Urinary bladder (tissue), 4 donors: ENCODE results near the gene DPP4. TPM values are rescaled to one million over a fixed set of nuclear protein-coding genes. Genes with fewer than 3 reads are reported as not detected.

Experiments used
- DNase-seq: peaks from one replicate; pipeline ENCODE4 v3.0.0-alpha.2; 2015; ENCODE audit errors: extremely low spot score
- H3K27ac ChIP-seq: one replicate; pipeline ENCODE4 v1.5.1; 2013; ENCODE audit warnings: low read depth, mild to moderate bottlenecking, moderate library complexity
- H3K36me3 ChIP-seq: one replicate; pipeline ENCODE4 v1.6.1; 2013; ENCODE audit warnings: mild to moderate bottlenecking, moderate library complexity; ENCODE audit not compliant: insufficient read depth
- H3K4me1 ChIP-seq: one replicate; pipeline ENCODE4 v1.6.1; 2013; ENCODE audit warnings: mild to moderate bottlenecking, moderate library complexity; ENCODE audit not compliant: insufficient read depth
- H3K4me3 ChIP-seq: one replicate; pipeline ENCODE4 v1.5.1; 2013; ENCODE audit warnings: low read depth, low read length
- WGBS: extraction: QIAGEN DNeasy Blood & Tissue Kit; methylation state at CpG from one replicate; pipeline ENCODE4 v1.1.7; 2013; 5-methylcytosine and 5-hydroxymethylcytosine counted together
- polyA plus RNA-seq: library from polyadenylated mRNA; stranded (reverse); fragments of 200-250 nt; gene quantifications from one replicate; pipeline ENCODE4 v1.2.3, GENCODE V29; 2013
- total RNA-seq: library from RNA; depleted of rRNA; stranded (reverse); fragments of >200 nt; gene quantifications from one replicate; pipeline ENCODE4 v1.2.3, GENCODE V29; 2014
- donor health status: healthy with polysubstance abuse.
- donor health status: healthy.

The DPP4 gene
- total and polyA plus RNA-seq, 2 donors, result 0.80 to 44.1 TPM

DNA sequence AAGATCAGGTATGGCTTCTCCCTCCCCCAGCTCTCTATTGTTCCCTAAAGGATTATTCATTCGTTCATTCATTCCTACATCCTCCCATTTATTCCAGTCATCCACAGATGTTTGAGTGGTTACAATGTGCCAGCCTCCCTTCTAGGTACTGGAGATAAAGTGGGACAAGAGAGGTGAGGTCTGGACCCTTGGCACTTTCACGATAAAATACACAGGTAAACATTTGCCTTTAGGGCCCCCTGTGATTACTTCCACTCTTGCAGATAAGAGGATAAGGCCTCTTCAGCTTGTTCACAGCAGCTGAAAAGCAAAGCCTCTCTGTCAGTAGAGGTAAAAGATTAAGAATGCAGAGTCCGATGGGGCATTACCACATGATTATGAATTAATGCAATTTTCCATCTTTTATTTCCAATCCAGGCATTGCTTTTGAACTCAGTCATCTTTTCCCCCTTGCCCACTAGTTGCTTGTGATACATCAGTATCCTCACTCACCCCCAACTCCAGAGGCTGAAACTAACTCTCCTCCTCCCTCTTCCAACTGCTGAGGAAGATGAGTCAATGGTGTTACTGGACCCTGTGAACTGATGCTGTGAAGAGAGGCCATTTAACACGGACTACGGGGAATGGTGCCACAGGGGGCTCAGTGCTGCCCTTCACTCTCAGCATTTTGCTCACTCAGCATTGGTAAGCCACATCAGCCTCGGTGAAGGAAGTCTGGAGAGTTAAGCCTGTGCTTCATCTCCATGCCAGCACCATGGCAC, 1.1 kb upstream of the DPP4 start:
- Histone ChIP-seq H3K4me3 (no peak overlapping the region), H3K27ac (no peak overlapping the region), H3K36me3 (no peaks in the 10 kb centered on the region), H3K4me1 (no peaks in the 10 kb centered on the region)
- no peak for DNase-seq
- 90% methylated on average over 6 of the region's 6 CpGs for WGBS

DNA sequence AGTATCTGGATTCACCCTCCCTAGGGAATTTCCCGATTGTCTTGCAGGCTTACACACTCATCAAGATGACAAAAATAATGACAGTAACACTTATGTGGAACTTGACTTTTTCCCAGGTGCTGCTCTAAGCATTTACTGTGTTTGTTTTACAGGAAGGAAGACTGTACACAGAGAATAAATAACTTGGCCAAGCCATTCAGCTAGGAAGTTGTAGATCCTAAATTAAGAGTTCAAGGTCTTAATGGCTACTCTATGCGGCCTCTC, 549 bp upstream of the DPP4 start:
- Histone ChIP-seq H3K27ac (no peak overlapping the region), H3K4me1 (no peaks in the 10 kb centered on the region), H3K4me3 (no peak overlapping the region), H3K36me3 (no peaks in the 10 kb centered on the region)
- WGBS, result 63% methylated on average over 2 of the region's 2 CpGs
- DNase-seq, result no peak

GRCh38 chr2:162072976-162073887, 783 bp downstream of the DPP4 start:
- Histone ChIP-seq H3K4me1 (no peaks in the 10 kb centered on the region), H3K4me3 (peak overlapping the region; percentile 31), H3K36me3 (no peaks in the 10 kb centered on the region), H3K27ac (no peak overlapping the region)
- 11% methylated on average over 37 of the region's 37 CpGs for WGBS
- DNase-seq, result peak; percentile 28

DNA sequence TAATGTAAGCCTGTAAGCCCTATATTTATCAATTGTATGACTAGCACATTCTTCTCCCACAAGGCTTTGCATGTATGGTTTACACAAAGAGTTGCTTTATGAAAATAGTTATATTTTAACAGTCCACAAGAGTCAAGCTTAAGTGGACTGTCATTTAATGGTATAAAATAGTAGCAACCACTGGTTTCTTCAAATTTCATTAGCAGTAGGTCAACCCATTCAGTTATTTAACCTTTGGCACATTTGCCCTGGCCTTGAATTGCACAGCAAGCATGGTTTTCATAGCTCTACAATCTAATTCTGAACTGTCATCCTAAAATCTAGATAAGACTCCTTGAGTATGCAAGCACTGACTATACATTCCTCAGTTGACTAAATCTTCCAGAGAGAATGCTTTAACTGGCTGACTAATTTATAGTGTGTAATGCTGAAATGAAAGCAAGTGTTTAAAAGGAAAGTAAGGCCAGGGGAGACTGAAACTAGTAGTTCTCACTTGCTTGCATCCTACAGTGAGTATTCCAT, 1.8 kb downstream of the DPP4 start:
- Histone ChIP-seq H3K27ac (no peak overlapping the region), H3K4me3 (no peak overlapping the region), H3K36me3 (no peaks in the 10 kb centered on the region), H3K4me1 (no peaks in the 10 kb centered on the region)
- no peak for DNase-seq

- no peaks in the 10 kb centered on the region for H3K36me3 ChIP-seq
- no peak for DNase-seq
- H3K4me1 ChIP-seq, result no peaks in the 10 kb centered on the region
- WGBS, result 81% methylated on average over 2 of the region's 2 CpGs
- no peak overlapping the region for H3K27ac ChIP-seq
- no peak overlapping the region for H3K4me3 ChIP-seq
These were observed 3.0 kb downstream of the DPP4 start for GRCh38 chr2:162071001-162071400.

GRCh38 chr2:162070228-162070936, 3.6 kb downstream of the DPP4 start:
- WGBS, result 46% methylated on average over 2 of the region's 2 CpGs
- DNase-seq, result no peak

GRCh38 chr2:162069267-162069903, 4.6 kb downstream of the DPP4 start:
- 73% methylated on average over 4 of the region's 4 CpGs for WGBS
- no peak overlapping the region for H3K27ac ChIP-seq
- no peak overlapping the region for H3K4me3 ChIP-seq
- no peaks in the 10 kb centered on the region for H3K36me3 ChIP-seq
- no peak for DNase-seq
- H3K4me1 ChIP-seq, result no peaks in the 10 kb centered on the region

More at GRCh38 chr2:162070228-162070936, 3.6 kb downstream of the DPP4 start:
- Histone ChIP-seq H3K27ac (no peak overlapping the region), H3K36me3 (no peaks in the 10 kb centered on the region), H3K4me3 (no peak overlapping the region), H3K4me1 (no peaks in the 10 kb centered on the region)

DNA sequence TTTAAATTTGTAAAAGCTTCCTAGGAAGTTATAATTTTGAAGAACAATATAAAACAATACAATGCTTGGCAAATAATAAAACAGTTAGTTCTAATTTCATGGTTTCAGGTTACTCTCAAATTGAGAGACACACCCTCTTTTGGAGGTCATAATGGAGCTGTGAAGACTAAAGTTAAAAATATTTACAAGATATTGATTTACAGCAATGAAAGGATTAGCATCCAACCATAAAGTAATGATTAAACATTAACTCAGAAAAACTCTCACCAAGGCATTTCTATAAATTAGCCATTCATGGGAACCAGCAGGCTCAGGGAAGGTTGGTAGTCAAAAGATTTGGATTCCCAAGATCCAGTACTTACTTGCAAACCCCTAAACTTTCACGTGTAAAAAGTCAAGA, 6.4 kb downstream of the DPP4 start:
- Histone ChIP-seq H3K36me3 (no peaks in the 10 kb centered on the region), H3K27ac (no peak overlapping the region), H3K4me1 (no peaks in the 10 kb centered on the region), H3K4me3 (no peak overlapping the region)
- WGBS, result 87% methylated on average over 1 of the region's 1 CpG
- no peak for DNase-seq

- Histone ChIP-seq H3K36me3 (no peaks in the 10 kb centered on the region), H3K27ac (no peak overlapping the region), H3K4me3 (no peak overlapping the region), H3K4me1 (no peaks in the 10 kb centered on the region)
- no peak for DNase-seq
These were observed 8.2 kb downstream of the DPP4 start for GRCh38 chr2:162065767-162066166.

GRCh38 chr2:162063899-162064298, 10.1 kb downstream of the DPP4 start:
- H3K36me3 ChIP-seq, result no peaks in the 10 kb centered on the region
- no peak overlapping the region for H3K27ac ChIP-seq
- WGBS, result 93% methylated on average over 3 of the region's 3 CpGs
- no peaks in the 10 kb centered on the region for H3K4me1 ChIP-seq
- DNase-seq, result no peak
- no peak overlapping the region for H3K4me3 ChIP-seq

DNA sequence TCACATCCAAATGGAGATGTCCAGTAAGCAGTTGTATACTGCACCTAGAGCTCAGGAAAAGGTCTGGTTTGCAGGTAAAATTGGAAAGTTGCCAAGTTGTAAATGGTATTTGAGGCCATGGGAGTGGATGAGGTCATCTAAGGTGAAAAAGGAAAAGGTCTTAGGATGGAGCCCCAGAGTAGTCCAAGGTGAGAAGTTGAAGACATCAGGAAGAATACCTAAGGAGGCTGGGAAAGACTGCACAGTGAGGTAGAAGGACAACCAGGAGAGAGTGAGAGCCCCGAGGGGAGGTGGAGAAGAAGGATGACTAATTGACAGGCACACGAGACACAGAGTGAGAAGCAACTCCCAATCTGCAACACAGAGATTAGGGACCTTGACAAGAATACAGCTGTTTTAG, 10.7 kb downstream of the DPP4 start:
- Histone ChIP-seq H3K4me3 (no peak overlapping the region), H3K27ac (no peak overlapping the region), H3K4me1 (no peaks in the 10 kb centered on the region), H3K36me3 (no peaks in the 10 kb centered on the region)
- no peak for DNase-seq
- 85% methylated on average over 2 of the region's 2 CpGs for WGBS

DNA sequence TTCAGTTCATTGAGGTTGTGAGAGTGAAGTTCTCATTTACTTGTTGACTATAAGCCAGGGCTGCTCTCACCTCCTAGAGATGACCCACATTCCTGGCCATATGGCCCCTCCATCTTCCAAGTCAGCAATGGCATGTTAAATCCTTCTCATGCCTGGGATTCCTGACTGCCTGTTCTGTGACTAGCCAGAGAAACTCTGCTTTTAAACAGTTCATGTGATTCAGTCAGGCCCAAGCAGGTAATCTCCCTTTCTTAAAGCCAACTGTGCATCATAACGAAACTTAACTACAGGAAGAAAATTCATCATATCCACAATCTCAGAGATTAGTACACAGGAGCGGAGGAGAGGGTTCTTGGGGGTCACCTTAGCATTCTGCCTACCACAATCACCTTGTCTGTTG, 11.5 kb downstream of the DPP4 start:
- 94% methylated on average over 2 of the region's 2 CpGs for WGBS
- Histone ChIP-seq H3K4me3 (no peak overlapping the region), H3K4me1 (no peaks in the 10 kb centered on the region), H3K27ac (no peak overlapping the region), H3K36me3 (no peaks in the 10 kb centered on the region)
- no peak for DNase-seq

DNA sequence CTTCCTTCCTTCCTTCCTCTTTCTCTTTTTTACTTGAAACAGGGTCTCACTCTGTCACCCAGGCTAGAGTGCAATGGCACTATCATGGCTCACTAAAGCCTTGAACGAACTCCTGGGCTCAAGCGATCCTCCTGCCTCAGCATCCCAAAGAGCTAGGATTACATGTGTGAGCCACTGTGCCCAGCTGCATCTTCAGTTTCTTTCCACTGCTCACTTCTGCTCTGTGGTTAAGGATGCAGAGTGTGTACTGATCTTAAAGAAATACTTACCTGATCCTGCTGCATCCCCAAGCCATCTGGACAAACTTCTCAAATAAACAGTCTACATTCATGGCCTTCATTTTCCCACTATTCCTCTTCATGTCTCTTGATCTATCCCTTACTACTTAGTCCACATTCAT, 13.0 kb downstream of the DPP4 start:
- no peaks in the 10 kb centered on the region for H3K4me1 ChIP-seq
- H3K4me3 ChIP-seq, result no peak overlapping the region
- H3K27ac ChIP-seq, result no peak overlapping the region
- no peaks in the 10 kb centered on the region for H3K36me3 ChIP-seq
- no peak for DNase-seq
- 95% methylated on average over 2 of the region's 2 CpGs for WGBS
